B cell (primary cell): ENCODE results near the gene DCUN1D4. TPM values are rescaled to one million over a fixed set of nuclear protein-coding genes. Genes with fewer than 3 reads are reported as not detected.

Experiments
- ATAC-seq: fragments of 200-7000 bp; cut with Tn5 transposase; one replicate; pipeline ENCODE4 v1.10.0; 2021; ENCODE audit warnings: low read depth, mild to moderate bottlenecking, moderate number of reproducible peaks, moderate library complexity
- CTCF ChIA-PET: fragments of 350-600 bp; sonication (Branson Sonifier 250); formaldehyde crosslinking; loops from one replicate; lab custom pipeline; 2021; ENCODE audit warnings: antibody characterized with exemption, inconsistent platforms; lab: Charles Lee
- POLR2A ChIA-PET: fragments of 350-600 bp; sonication (Branson Sonifier 250); formaldehyde crosslinking; loops from one replicate; lab custom pipeline; 2021; ENCODE audit warnings: antibody characterized with exemption; lab: Charles Lee
- DNase-seq: peaks from one replicate; pipeline ENCODE4 v3.0.0; 2013
- H2AFZ ChIP-seq: 2 replicates; pipeline ENCODE4 v1.6.1; 2012; ENCODE audit warnings: mild to moderate bottlenecking, low read depth, low read length; ENCODE audit not compliant: insufficient read depth, poor library complexity, severe bottlenecking
- H3K27ac ChIP-seq, 2 donors: 1 replicate in 1 of 2; 2 replicates in 1 of 2; pipeline ENCODE4 v1.5.1; 2012 to 2013; ENCODE audit warnings: low read length in 2 of 2, mild to moderate bottlenecking in 2 of 2, moderate library complexity in 1 of 2
- H3K27me3 ChIP-seq, 4 experiments: fragments of 200-600 bp in 1 of 4; sonication (generic) in 1 of 4; replicated peaks in 1 of 4; 1 replicate in 2 of 4; 2 replicates in 2 of 4; pipeline versions ENCODE4 v1.6.1 to v1.7.0; 2013 to 2016; ENCODE audit warnings: low read length in 3 of 4, mild to moderate bottlenecking in 2 of 4, mixed read lengths in 1 of 4, moderate library complexity in 1 of 4; ENCODE audit not compliant: insufficient read depth in 4 of 4, control insufficient read depth in 3 of 4; ENCODE audit errors: control extremely low read depth in 1 of 4
- H3K36me3 ChIP-seq, 2 experiments: replicated peaks in 1 of 2; 1 replicate in 1 of 2; 2 replicates in 1 of 2; pipeline versions ENCODE4 v1.6.1 to v1.7.1; 2013; ENCODE audit warnings: low read length in 1 of 2; ENCODE audit not compliant: insufficient read depth in 2 of 2, control insufficient read depth in 1 of 2; ENCODE audit errors: control extremely low read depth in 1 of 2, extremely low read depth in 1 of 2
- H3K4me1 ChIP-seq, 2 donors: fragments of 200-600 bp in 1 of 2; sonication (generic) in 1 of 2; 1 replicate in 1 of 2; 2 replicates in 1 of 2; pipeline versions ENCODE4 v1.5.1 to v1.6.1; 2013 to 2017; ENCODE audit warnings: low read length in 2 of 2; ENCODE audit not compliant: control insufficient read depth in 2 of 2, insufficient read depth in 2 of 2
- H3K4me2 ChIP-seq: replicated peaks from 2 replicates; pipeline ENCODE3; 2012; ENCODE audit warnings: mild to moderate bottlenecking, low read depth, low read length; ENCODE audit not compliant: poor library complexity, severe bottlenecking
- H3K4me3 ChIP-seq, 5 experiments: fragments of 200-600 bp in 1 of 5; sonication (generic) in 1 of 5; 1 replicate in 3 of 5; 2 replicates in 2 of 5; pipeline versions ENCODE4 v1.5.1 to v1.7.0; 2011 to 2016; ENCODE audit warnings: low read length in 4 of 5, mild to moderate bottlenecking in 4 of 5, low read depth in 2 of 5, control low read depth in 1 of 5, moderate library complexity in 1 of 5; ENCODE audit not compliant: insufficient read depth in 1 of 5; ENCODE audit errors: control extremely low read depth in 1 of 5, extremely low read depth in 1 of 5
- H3K79me2 ChIP-seq: fragments of 200-600 bp; sonication (generic); one replicate; pipeline ENCODE4 v1.6.0; 2016; ENCODE audit warnings: low read length; ENCODE audit not compliant: control insufficient read depth, insufficient read depth
- H3K9ac ChIP-seq: fragments of 200-600 bp; sonication (generic); 2 replicates; pipeline ENCODE4 v1.6.1; 2017; ENCODE audit warnings: mild to moderate bottlenecking, low read length, moderate library complexity
- H3K9me3 ChIP-seq, 3 donors: one replicate each; pipeline versions ENCODE4 v1.6.1 to v1.7.1; 2013; ENCODE audit warnings: low read length in 2 of 3; ENCODE audit not compliant: control insufficient read depth in 2 of 3, insufficient read depth in 1 of 3; ENCODE audit errors: control extremely low read depth in 1 of 3
- H4K20me1 ChIP-seq: 2 replicates; pipeline ENCODE4 v1.6.0; 2012; ENCODE audit warnings: mild to moderate bottlenecking, low read length; ENCODE audit not compliant: insufficient read depth, control insufficient read depth, poor library complexity, severe bottlenecking
- H3K27ac Mint-ChIP-seq: one replicate; pipeline ENCODE4 v1.8.0; 2021; ENCODE audit warnings: mixed read lengths
- H3K27me3 Mint-ChIP-seq: one replicate; pipeline ENCODE4 v1.8.0; 2021; ENCODE audit warnings: mixed read lengths
- H3K4me1 Mint-ChIP-seq: one replicate; pipeline ENCODE4 v1.8.0; 2021; ENCODE audit warnings: mixed read lengths
- H3K4me3 Mint-ChIP-seq: one replicate; pipeline ENCODE4 v1.8.0; 2021; ENCODE audit warnings: mixed read lengths
- H3K9me3 Mint-ChIP-seq: one replicate; pipeline ENCODE4 v1.8.0; 2022; ENCODE audit warnings: mixed read lengths; ENCODE audit not compliant: insufficient read depth
- EZH2 ChIP-seq: IDR thresholded peaks from 2 replicates; pipeline ENCODE4 v1.6.1; 2012; ENCODE audit warnings: borderline replicate concordance, low read depth, mild to moderate bottlenecking, moderate library complexity, low read length; ENCODE audit not compliant: insufficient read depth, poor library complexity, severe bottlenecking
- WGBS: methylation state at CpG from one replicate; pipeline ENCODE4 v1.1.5; 2013; ENCODE audit warnings: missing lambda C conversion rate; ENCODE audit not compliant: insufficient coverage; 5-methylcytosine and 5-hydroxymethylcytosine counted together
- intact Hi-C: fragments of 100-400 bp; cut with micrococcal nuclease; formaldehyde crosslinking; loops from one replicate; pipeline ENCODE4 v1.10.0; 2022
- polyA plus RNA-seq: library from polyadenylated mRNA; depleted of rRNA; stranded (reverse); fragments of >200 nt; gene quantifications from 2 replicates; pipeline ENCODE4 v1.2.3, GENCODE V29; 2012
- total RNA-seq, 2 donors: library from RNA; stranded (reverse); fragments of 120-200 nt in 1 of 2; gene quantifications; 1 replicate in 1 of 2; 2 replicates in 1 of 2; pipeline versions ENCODE4 v1.2.3 to v1.2.4, GENCODE V29; 2013 to 2022
- TF ChIP-seq, protein P1 (sequence below): fragments of 200-600 bp; IDR thresholded peaks from one replicate; pipeline ENCODE4 v1.8.0; 2022; ENCODE audit warnings: antibody characterized with exemption, mild to moderate bottlenecking

Gene DCUN1D4
- total and polyA plus RNA-seq, 2 donors (not counting 1 experiment from before 2014, with no cell fraction given), result 15.1 to 39.7 TPM

GRCh38 chr4:51872283-51872997 is 29.5 kb downstream of the DCUN1D4 start:
- intact Hi-C loops, result no loop called here
- no peak overlapping the region for H3K27ac Mint-ChIP-seq
- ChIA-PET POLR2A (no interaction called here), CTCF (no interaction called here)
- Histone ChIP-seq H3K27ac (no peak overlapping the region), H3K4me2 (no peak overlapping the region), H3K9ac (no peak overlapping the region), H3K36me3 (peaks cover 6 to 41% of the 10 kb centered on the region in 2 experiments), H3K27me3 (no peaks in the 10 kb centered on the region), H3K79me2 (no peaks in the 10 kb centered on the region), H4K20me1 (no peaks in the 10 kb centered on the region), H3K9me3 (no peaks in the 10 kb centered on the region), H2AFZ (no peak overlapping the region), H3K4me1 (no peaks in the 10 kb centered on the region), H3K4me3 (no peak overlapping the region)
- peaks cover 3% of the 10 kb centered on the region for H3K9me3 Mint-ChIP-seq
- 71% methylated on average over 3 of the region's 9 CpGs for WGBS
- no peak for ATAC-seq
- no peak overlapping the region for H3K4me3 Mint-ChIP-seq
- no peak for TF ChIP-seq EZH2
- TF ChIP-seq, protein P1, sequence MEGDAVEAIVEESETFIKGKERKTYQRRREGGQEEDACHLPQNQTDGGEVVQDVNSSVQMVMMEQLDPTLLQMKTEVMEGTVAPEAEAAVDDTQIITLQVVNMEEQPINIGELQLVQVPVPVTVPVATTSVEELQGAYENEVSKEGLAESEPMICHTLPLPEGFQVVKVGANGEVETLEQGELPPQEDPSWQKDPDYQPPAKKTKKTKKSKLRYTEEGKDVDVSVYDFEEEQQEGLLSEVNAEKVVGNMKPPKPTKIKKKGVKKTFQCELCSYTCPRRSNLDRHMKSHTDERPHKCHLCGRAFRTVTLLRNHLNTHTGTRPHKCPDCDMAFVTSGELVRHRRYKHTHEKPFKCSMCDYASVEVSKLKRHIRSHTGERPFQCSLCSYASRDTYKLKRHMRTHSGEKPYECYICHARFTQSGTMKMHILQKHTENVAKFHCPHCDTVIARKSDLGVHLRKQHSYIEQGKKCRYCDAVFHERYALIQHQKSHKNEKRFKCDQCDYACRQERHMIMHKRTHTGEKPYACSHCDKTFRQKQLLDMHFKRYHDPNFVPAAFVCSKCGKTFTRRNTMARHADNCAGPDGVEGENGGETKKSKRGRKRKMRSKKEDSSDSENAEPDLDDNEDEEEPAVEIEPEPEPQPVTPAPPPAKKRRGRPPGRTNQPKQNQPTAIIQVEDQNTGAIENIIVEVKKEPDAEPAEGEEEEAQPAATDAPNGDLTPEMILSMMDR, result no peak
- H3K4me1 Mint-ChIP-seq, result no peaks in the 10 kb centered on the region
- no peaks in the 10 kb centered on the region for H3K27me3 Mint-ChIP-seq
- no peak for DNase-seq

GRCh38 chr4:51874551-51874950 is 31.6 kb downstream of the DCUN1D4 start:
- H3K4me3 ChIP-seq, result no peak overlapping the region
- no peaks in the 10 kb centered on the region for H3K27me3 Mint-ChIP-seq
- H3K36me3 ChIP-seq, result peaks cover 6 to 39% of the 10 kb centered on the region in 2 experiments
- no peaks in the 10 kb centered on the region for H3K4me1 ChIP-seq
- ChIA-PET POLR2A (no interaction called here), CTCF (no interaction called here)
- no peaks in the 10 kb centered on the region for H3K9me3 ChIP-seq
- no peak overlapping the region for H3K9ac ChIP-seq
- ATAC-seq, result no peak
- H3K79me2 ChIP-seq, result no peaks in the 10 kb centered on the region
- H3K9me3 Mint-ChIP-seq, result peaks cover 3% of the 10 kb centered on the region
- no peak overlapping the region for H3K27ac Mint-ChIP-seq
- no peaks in the 10 kb centered on the region for H3K27me3 ChIP-seq
- H2AFZ ChIP-seq, result no peak overlapping the region
- intact Hi-C loops, result no loop called here
- no peak overlapping the region for H3K4me2 ChIP-seq
- WGBS, result 90% methylated on average over 2 of the region's 6 CpGs
- H3K4me3 Mint-ChIP-seq, result no peak overlapping the region
- TF ChIP-seq EZH2, result no peak
- TF ChIP-seq, protein P1, result no peak
- H4K20me1 ChIP-seq, result no peaks in the 10 kb centered on the region
- no peak overlapping the region for H3K27ac ChIP-seq
- H3K4me1 Mint-ChIP-seq, result no peaks in the 10 kb centered on the region
- no peak for DNase-seq
